ENCODE data around the gene PLCL1. TPM values are rescaled to one million over a fixed set of nuclear protein-coding genes. Genes with fewer than 3 reads are reported as not detected.

Gene PLCL1
- total RNA-seq, 1 experiment from 2014 or later: not detected

DNA sequence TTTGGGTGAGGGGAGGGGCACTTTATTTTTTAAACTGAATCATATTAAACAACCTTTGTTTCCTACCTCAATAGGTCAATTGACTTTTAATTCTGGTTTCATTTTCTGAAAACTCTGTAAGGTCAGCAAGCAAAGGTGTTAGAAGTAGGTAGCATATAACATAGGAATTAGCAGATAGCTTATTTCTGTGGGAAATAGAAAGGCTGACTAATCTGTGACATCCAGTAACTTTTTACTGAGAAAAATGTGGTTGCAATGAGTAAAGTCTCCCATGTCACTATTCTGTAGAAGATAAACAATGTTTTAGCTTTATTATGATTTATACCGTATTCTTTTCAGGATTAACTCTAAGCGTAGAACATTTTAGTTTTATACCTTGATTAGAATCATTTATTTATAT lies 240.4 kb downstream of the PLCL1 start:
- no peaks in the 10 kb centered on the region for H4K20me1 ChIP-seq (ENCODE audit: insufficient read depth, low read depth, low read length)
- H3K4me3 ChIP-seq (ENCODE audit: low read length): no peak overlapping the region
- H3K4me2 ChIP-seq (ENCODE audit: low read depth, low read length, poor library complexity, severe bottlenecking): no peak overlapping the region
- H3K9me3 ChIP-seq (ENCODE audit: low read length): no peaks in the 10 kb centered on the region
- H3K36me3 ChIP-seq (ENCODE audit: insufficient read depth, low read length): no peaks in the 10 kb centered on the region
- no peak overlapping the region for H3K9ac ChIP-seq (ENCODE audit: low read length)
- H3K9me2 ChIP-seq (replicated peaks; ENCODE audit: insufficient read depth, low read length): no peaks in the 10 kb centered on the region
- H2AFZ ChIP-seq (ENCODE audit: low read length): no peak overlapping the region
- H3K79me2 ChIP-seq (ENCODE audit: low read length): no peaks in the 10 kb centered on the region
- DNase-seq: no peak
- no peak overlapping the region for H3K27ac ChIP-seq (ENCODE audit: low read length)
- no peaks in the 10 kb centered on the region for H3K4me1 ChIP-seq (ENCODE audit: low read length)
- H3K27me3 ChIP-seq (ENCODE audit: low read length): no peaks in the 10 kb centered on the region

DNA sequence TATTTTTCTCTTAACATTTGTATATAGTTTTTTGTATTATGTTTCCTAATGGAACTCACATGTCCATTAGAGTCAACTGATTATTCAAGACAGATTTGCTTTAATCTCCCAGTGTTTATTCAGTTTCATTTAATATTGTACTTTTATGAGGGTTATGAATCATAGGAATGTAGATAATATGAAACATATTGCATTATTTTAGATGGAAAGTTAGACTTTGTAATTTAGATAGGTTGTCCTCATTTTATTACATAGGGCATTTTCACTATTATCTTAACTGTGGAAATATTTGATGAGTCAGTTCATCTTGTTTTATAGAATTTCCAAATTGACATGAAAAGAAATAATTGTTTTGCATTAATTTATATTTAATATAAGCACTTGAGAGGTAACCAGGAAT lies 240.8 kb downstream of the PLCL1 start:
- Histone ChIP-seq H4K20me1 (ENCODE audit: insufficient read depth, low read depth, low read length) (no peaks in the 10 kb centered on the region), H3K27me3 (ENCODE audit: low read length) (no peaks in the 10 kb centered on the region), H2AFZ (ENCODE audit: low read length) (no peak overlapping the region), H3K4me2 (ENCODE audit: low read depth, low read length, poor library complexity, severe bottlenecking) (no peak overlapping the region), H3K9me3 (ENCODE audit: low read length) (no peaks in the 10 kb centered on the region), H3K4me3 (ENCODE audit: low read length) (no peak overlapping the region), H3K9ac (ENCODE audit: low read length) (no peak overlapping the region), H3K36me3 (ENCODE audit: insufficient read depth, low read length) (no peaks in the 10 kb centered on the region), H3K4me1 (ENCODE audit: low read length) (no peaks in the 10 kb centered on the region), H3K9me2 (replicated peaks; ENCODE audit: insufficient read depth, low read length) (no peaks in the 10 kb centered on the region), H3K27ac (ENCODE audit: low read length) (no peak overlapping the region), H3K79me2 (ENCODE audit: low read length) (no peaks in the 10 kb centered on the region)
- DNase-seq: no peak

GRCh38 chr2:198052741-198053140 lies 248.3 kb downstream of the PLCL1 start:
- DNase-seq: no peak
- Histone ChIP-seq H3K36me3 (ENCODE audit: insufficient read depth, low read length) (no peaks in the 10 kb centered on the region), H3K9me2 (replicated peaks; ENCODE audit: insufficient read depth, low read length) (no peaks in the 10 kb centered on the region), H3K79me2 (ENCODE audit: low read length) (no peaks in the 10 kb centered on the region), H3K4me1 (ENCODE audit: low read length) (no peaks in the 10 kb centered on the region), H3K4me2 (ENCODE audit: low read depth, low read length, poor library complexity, severe bottlenecking) (no peak overlapping the region), H3K9me3 (ENCODE audit: low read length) (no peaks in the 10 kb centered on the region), H3K4me3 (ENCODE audit: low read length) (no peak overlapping the region), H3K9ac (ENCODE audit: low read length) (no peak overlapping the region), H3K27ac (ENCODE audit: low read length) (no peak overlapping the region), H4K20me1 (ENCODE audit: insufficient read depth, low read depth, low read length) (no peaks in the 10 kb centered on the region), H3K27me3 (ENCODE audit: low read length) (no peaks in the 10 kb centered on the region), H2AFZ (ENCODE audit: low read length) (no peak overlapping the region)

DNA sequence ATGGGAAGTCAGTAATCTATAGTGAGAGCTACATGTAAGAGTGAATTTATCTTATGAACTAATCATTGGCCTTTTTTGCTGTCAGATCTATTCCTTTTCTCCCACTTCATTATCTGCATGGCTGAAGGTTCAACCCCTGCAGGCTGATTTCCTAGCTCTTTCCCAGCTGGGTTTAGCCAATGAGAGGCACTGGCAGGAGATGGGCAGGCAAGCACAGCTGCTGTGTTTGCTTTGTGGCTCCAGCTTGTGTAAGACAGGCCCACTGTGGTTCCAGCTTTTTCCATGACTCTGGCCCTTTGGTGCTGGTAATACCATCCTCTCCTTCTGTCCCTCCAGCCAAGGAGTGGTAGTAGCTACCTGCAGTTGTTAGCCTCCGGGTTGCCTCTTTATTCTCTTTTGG lies 248.8 kb downstream of the PLCL1 start:
- no peak for DNase-seq
- Histone ChIP-seq H3K9ac (ENCODE audit: low read length) (no peak overlapping the region), H3K4me1 (ENCODE audit: low read length) (no peaks in the 10 kb centered on the region), H3K36me3 (ENCODE audit: insufficient read depth, low read length) (no peaks in the 10 kb centered on the region), H2AFZ (ENCODE audit: low read length) (no peak overlapping the region), H3K79me2 (ENCODE audit: low read length) (no peaks in the 10 kb centered on the region), H3K9me3 (ENCODE audit: low read length) (no peaks in the 10 kb centered on the region), H4K20me1 (ENCODE audit: insufficient read depth, low read depth, low read length) (no peaks in the 10 kb centered on the region), H3K4me3 (ENCODE audit: low read length) (no peak overlapping the region), H3K27me3 (ENCODE audit: low read length) (no peaks in the 10 kb centered on the region), H3K9me2 (replicated peaks; ENCODE audit: insufficient read depth, low read length) (no peaks in the 10 kb centered on the region), H3K4me2 (ENCODE audit: low read depth, low read length, poor library complexity, severe bottlenecking) (no peak overlapping the region), H3K27ac (ENCODE audit: low read length) (no peak overlapping the region)

- H3K4me2 ChIP-seq (ENCODE audit: low read depth, low read length, poor library complexity, severe bottlenecking): no peak overlapping the region
- DNase-seq: no peak
- no peak overlapping the region for H3K27ac ChIP-seq (ENCODE audit: low read length)
- no peaks in the 10 kb centered on the region for H3K27me3 ChIP-seq (ENCODE audit: low read length)
- no peaks in the 10 kb centered on the region for H3K79me2 ChIP-seq (ENCODE audit: low read length)
- no peaks in the 10 kb centered on the region for H3K9me2 ChIP-seq (replicated peaks; ENCODE audit: insufficient read depth, low read length)
- no peak overlapping the region for H2AFZ ChIP-seq (ENCODE audit: low read length)
- H3K36me3 ChIP-seq (ENCODE audit: insufficient read depth, low read length): no peaks in the 10 kb centered on the region
- no peak overlapping the region for H3K4me3 ChIP-seq (ENCODE audit: low read length)
- H3K9me3 ChIP-seq (ENCODE audit: low read length): no peaks in the 10 kb centered on the region
- H4K20me1 ChIP-seq (ENCODE audit: insufficient read depth, low read depth, low read length): no peaks in the 10 kb centered on the region
- H3K4me1 ChIP-seq (ENCODE audit: low read length): no peaks in the 10 kb centered on the region
- H3K9ac ChIP-seq (ENCODE audit: low read length): no peak overlapping the region
These were observed 249.4 kb downstream of the PLCL1 start for GRCh38 chr2:198053776-198054175.

GRCh38 chr2:198054299-198054698 lies 249.9 kb downstream of the PLCL1 start:
- no peak overlapping the region for H3K9ac ChIP-seq (ENCODE audit: low read length)
- H3K4me2 ChIP-seq (ENCODE audit: low read depth, low read length, poor library complexity, severe bottlenecking): no peak overlapping the region
- H4K20me1 ChIP-seq (ENCODE audit: insufficient read depth, low read depth, low read length): no peaks in the 10 kb centered on the region
- no peaks in the 10 kb centered on the region for H3K9me2 ChIP-seq (replicated peaks; ENCODE audit: insufficient read depth, low read length)
- H3K27me3 ChIP-seq (ENCODE audit: low read length): no peaks in the 10 kb centered on the region
- H3K36me3 ChIP-seq (ENCODE audit: insufficient read depth, low read length): no peaks in the 10 kb centered on the region
- H3K27ac ChIP-seq (ENCODE audit: low read length): no peak overlapping the region
- no peaks in the 10 kb centered on the region for H3K9me3 ChIP-seq (ENCODE audit: low read length)
- H3K79me2 ChIP-seq (ENCODE audit: low read length): no peaks in the 10 kb centered on the region
- peak; percentile 62 for DNase-seq
- H2AFZ ChIP-seq (ENCODE audit: low read length): no peak overlapping the region
- no peak overlapping the region for H3K4me3 ChIP-seq (ENCODE audit: low read length)
- H3K4me1 ChIP-seq (ENCODE audit: low read length): no peaks in the 10 kb centered on the region

- no peak overlapping the region for H3K4me2 ChIP-seq (ENCODE audit: low read depth, low read length, poor library complexity, severe bottlenecking)
- H3K9ac ChIP-seq (ENCODE audit: low read length): no peak overlapping the region
- H3K4me3 ChIP-seq (ENCODE audit: low read length): no peak overlapping the region
- no peak overlapping the region for H2AFZ ChIP-seq (ENCODE audit: low read length)
- no peaks in the 10 kb centered on the region for H3K36me3 ChIP-seq (ENCODE audit: insufficient read depth, low read length)
- no peaks in the 10 kb centered on the region for H3K4me1 ChIP-seq (ENCODE audit: low read length)
- no peak for DNase-seq
- H3K9me2 ChIP-seq (replicated peaks; ENCODE audit: insufficient read depth, low read length): no peaks in the 10 kb centered on the region
- H3K9me3 ChIP-seq (ENCODE audit: low read length): no peaks in the 10 kb centered on the region
- no peaks in the 10 kb centered on the region for H4K20me1 ChIP-seq (ENCODE audit: insufficient read depth, low read depth, low read length)
- H3K27me3 ChIP-seq (ENCODE audit: low read length): no peaks in the 10 kb centered on the region
- H3K79me2 ChIP-seq (ENCODE audit: low read length): no peaks in the 10 kb centered on the region
- H3K27ac ChIP-seq (ENCODE audit: low read length): no peak overlapping the region
These were observed 251.3 kb downstream of the PLCL1 start for GRCh38 chr2:198055716-198056115.

- no peaks in the 10 kb centered on the region for H3K27me3 ChIP-seq (ENCODE audit: low read length)
- no peaks in the 10 kb centered on the region for H4K20me1 ChIP-seq (ENCODE audit: insufficient read depth, low read depth, low read length)
- H2AFZ ChIP-seq (ENCODE audit: low read length): no peak overlapping the region
- DNase-seq: no peak
- no peaks in the 10 kb centered on the region for H3K36me3 ChIP-seq (ENCODE audit: insufficient read depth, low read length)
- H3K4me3 ChIP-seq (ENCODE audit: low read length): no peak overlapping the region
- no peaks in the 10 kb centered on the region for H3K4me1 ChIP-seq (ENCODE audit: low read length)
- H3K79me2 ChIP-seq (ENCODE audit: low read length): no peaks in the 10 kb centered on the region
- no peak overlapping the region for H3K27ac ChIP-seq (ENCODE audit: low read length)
- H3K9me2 ChIP-seq (replicated peaks; ENCODE audit: insufficient read depth, low read length): no peaks in the 10 kb centered on the region
- H3K4me2 ChIP-seq (ENCODE audit: low read depth, low read length, poor library complexity, severe bottlenecking): no peak overlapping the region
- no peaks in the 10 kb centered on the region for H3K9me3 ChIP-seq (ENCODE audit: low read length)
- H3K9ac ChIP-seq (ENCODE audit: low read length): no peak overlapping the region
These were observed 252.4 kb downstream of the PLCL1 start for GRCh38 chr2:198056836-198057235.

DNA sequence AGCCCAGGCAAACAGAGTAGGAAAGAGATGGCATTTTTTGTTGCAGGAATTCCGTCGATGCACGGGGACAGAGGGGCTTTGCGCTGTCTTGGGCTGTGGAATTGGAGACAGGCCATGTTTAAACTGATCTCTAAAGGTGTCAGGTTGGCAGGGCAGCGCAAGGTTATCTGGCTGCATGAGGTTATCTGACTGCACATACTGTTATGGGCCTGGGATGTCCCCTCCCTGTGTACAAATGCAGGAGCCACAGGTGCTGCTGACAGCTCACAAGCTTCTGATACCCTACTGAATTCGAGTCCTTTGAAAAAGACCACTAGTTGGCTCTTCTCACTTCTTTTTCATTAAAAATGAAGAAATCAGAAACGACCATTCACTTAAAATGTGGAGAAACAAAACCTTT lies 255.4 kb downstream of the PLCL1 start:
- Histone ChIP-seq H3K4me1 (ENCODE audit: low read length) (no peaks in the 10 kb centered on the region), H3K27me3 (ENCODE audit: low read length) (no peaks in the 10 kb centered on the region), H3K9me2 (replicated peaks; ENCODE audit: insufficient read depth, low read length) (no peaks in the 10 kb centered on the region), H3K9me3 (ENCODE audit: low read length) (no peaks in the 10 kb centered on the region), H3K36me3 (ENCODE audit: insufficient read depth, low read length) (no peaks in the 10 kb centered on the region), H4K20me1 (ENCODE audit: insufficient read depth, low read depth, low read length) (no peaks in the 10 kb centered on the region), H3K4me2 (ENCODE audit: low read depth, low read length, poor library complexity, severe bottlenecking) (no peak overlapping the region), H3K79me2 (ENCODE audit: low read length) (no peaks in the 10 kb centered on the region), H3K4me3 (ENCODE audit: low read length) (no peak overlapping the region), H3K27ac (ENCODE audit: low read length) (no peak overlapping the region), H3K9ac (ENCODE audit: low read length) (no peak overlapping the region), H2AFZ (ENCODE audit: low read length) (no peak overlapping the region)
- DNase-seq: no peak
